Thyroid gland (tissue), 4 donors: Measurements from ENCODE around the gene ACYP2. TPM values are rescaled to one million over a fixed set of nuclear protein-coding genes. Genes with fewer than 3 reads are reported as not detected.

Experiments
- DNase-seq, 2 donors: peaks; one replicate each; pipeline ENCODE4 v3.0.0-alpha.2; 2019
- H3K27ac ChIP-seq, 3 donors: fragments of 200-600 bp; sonication (generic); 1 replicate in 2 of 3; 2 replicates in 1 of 3; pipeline ENCODE4 v1.5.1; 2016 to 2019; ENCODE audit warnings: mild to moderate bottlenecking in 1 of 3, moderate library complexity in 1 of 3
- H3K27me3 ChIP-seq: fragments of 200-600 bp; sonication (generic); one replicate; pipeline ENCODE4 v1.5.1; 2019
- H3K36me3 ChIP-seq, 2 donors: fragments of 200-600 bp; sonication (generic); one replicate each; pipeline ENCODE4 v1.5.1; 2016 to 2019
- H3K4me1 ChIP-seq, 2 donors: fragments of 200-600 bp; sonication (generic); one replicate each; pipeline ENCODE4 v1.5.1; 2017 to 2019
- H3K4me3 ChIP-seq, 3 donors: fragments of 200-600 bp; sonication (generic); replicated peaks in 1 of 3; 1 replicate in 2 of 3; 2 replicates in 1 of 3; pipeline ENCODE4 v1.5.1; 2016; ENCODE audit warnings: mild to moderate bottlenecking in 1 of 3
- H3K9me3 ChIP-seq: fragments of 200-600 bp; sonication (generic); one replicate; pipeline ENCODE4 v1.5.1; 2017
- POLR2A ChIP-seq, 2 donors: fragments of 450-650 bp; IDR thresholded peaks; one replicate each; pipeline ENCODE4 v1.6.1; 2017; ENCODE audit warnings: antibody characterized with exemption in 2 of 2, mild to moderate bottlenecking in 2 of 2, moderate library complexity in 1 of 2
- WGBS, 2 donors: methylation state at CpG; one replicate each; pipeline ENCODE4 v1.1.5; 2017; 5-methylcytosine and 5-hydroxymethylcytosine counted together
- intact Hi-C: fragments of 100-400 bp; cut with DNase I; formaldehyde crosslinking; loops from one replicate; pipeline ENCODE4 v1.15.1; 2023
- total RNA-seq, 4 donors: library from RNA; depleted of rRNA; stranded (reverse); fragments of >200 nt; gene quantifications; one replicate each; pipeline ENCODE4 v1.2.3, GENCODE V29; 2016
- TF ChIP-seq, protein P1 (sequence below), 6 experiments: fragments of 200-600 bp in 3 of 6; fragments of 450-650 bp in 3 of 6; sonication (generic) in 3 of 6; IDR thresholded peaks; one replicate each; pipeline ENCODE4 v1.5.1; 2016 to 2019; ENCODE audit warnings: antibody characterized with exemption in 6 of 6, mild to moderate bottlenecking in 2 of 6, inconsistent platforms in 1 of 6, moderate library complexity in 1 of 6

ACYP2 gene
- total RNA-seq, 4 donors from 2014 or later = 14.1 to 29.2 (median 26.2) TPM

DNA sequence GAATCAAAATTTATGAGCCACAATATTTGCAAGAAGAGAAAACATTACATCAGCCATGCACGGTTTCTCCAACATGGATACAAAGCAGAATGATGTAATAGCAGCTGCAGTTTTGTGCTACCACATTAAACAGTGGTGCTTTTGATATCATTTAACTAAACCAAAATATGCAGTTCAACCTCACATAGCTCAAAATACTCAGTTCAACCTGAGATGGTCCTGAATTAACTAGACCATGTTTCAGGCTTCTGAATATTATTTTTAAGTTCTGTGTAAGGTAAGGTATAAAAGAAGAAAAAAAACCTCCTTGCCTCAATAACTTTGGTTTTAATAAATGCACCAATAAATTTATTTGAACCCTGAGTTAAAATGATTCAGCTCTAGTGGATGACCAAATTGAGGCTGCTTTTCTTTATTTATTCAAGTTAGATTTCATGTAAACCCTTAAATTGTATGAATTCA lies 159.4 kb downstream of the ACYP2 start:
- Histone ChIP-seq H3K27me3 (no peaks in the 10 kb centered on the region), H3K4me1 (no peaks in the 10 kb centered on the region), H3K27ac (no peak overlapping the region), H3K9me3 (no peaks in the 10 kb centered on the region), H3K4me3 (no peak overlapping the region), H3K36me3 (no peaks in the 10 kb centered on the region)
- intact Hi-C loops = no loop called here
- TF ChIP-seq POLR2A (IDR thresholded peaks at IDR 0.05) = no peak
- TF ChIP-seq, protein P1, sequence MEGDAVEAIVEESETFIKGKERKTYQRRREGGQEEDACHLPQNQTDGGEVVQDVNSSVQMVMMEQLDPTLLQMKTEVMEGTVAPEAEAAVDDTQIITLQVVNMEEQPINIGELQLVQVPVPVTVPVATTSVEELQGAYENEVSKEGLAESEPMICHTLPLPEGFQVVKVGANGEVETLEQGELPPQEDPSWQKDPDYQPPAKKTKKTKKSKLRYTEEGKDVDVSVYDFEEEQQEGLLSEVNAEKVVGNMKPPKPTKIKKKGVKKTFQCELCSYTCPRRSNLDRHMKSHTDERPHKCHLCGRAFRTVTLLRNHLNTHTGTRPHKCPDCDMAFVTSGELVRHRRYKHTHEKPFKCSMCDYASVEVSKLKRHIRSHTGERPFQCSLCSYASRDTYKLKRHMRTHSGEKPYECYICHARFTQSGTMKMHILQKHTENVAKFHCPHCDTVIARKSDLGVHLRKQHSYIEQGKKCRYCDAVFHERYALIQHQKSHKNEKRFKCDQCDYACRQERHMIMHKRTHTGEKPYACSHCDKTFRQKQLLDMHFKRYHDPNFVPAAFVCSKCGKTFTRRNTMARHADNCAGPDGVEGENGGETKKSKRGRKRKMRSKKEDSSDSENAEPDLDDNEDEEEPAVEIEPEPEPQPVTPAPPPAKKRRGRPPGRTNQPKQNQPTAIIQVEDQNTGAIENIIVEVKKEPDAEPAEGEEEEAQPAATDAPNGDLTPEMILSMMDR (IDR thresholded peaks at IDR 0.05) = no peak
- 78 to 81% methylated on average over 1 of the region's 1 CpG for WGBS, 2 donors
- DNase-seq = no peak

DNA sequence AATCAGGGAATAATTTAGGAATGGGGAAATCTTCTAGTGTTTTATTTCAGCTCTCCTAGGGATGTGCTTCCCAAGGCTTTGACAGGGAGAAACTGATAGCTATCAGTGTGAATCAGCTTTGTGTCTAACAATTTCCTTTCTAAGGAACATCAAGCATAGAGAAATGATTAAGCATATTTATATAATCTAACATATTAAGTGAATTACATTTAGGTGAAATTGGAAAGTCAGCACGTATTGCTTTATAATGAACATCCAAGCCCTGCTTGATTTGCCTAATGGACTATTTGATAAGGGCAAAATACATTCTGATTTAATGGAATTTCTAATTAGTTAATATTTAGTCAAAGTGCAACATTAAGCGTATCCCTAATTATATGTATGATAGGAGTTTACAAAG lies 160.1 kb downstream of the ACYP2 start:
- no peaks in the 10 kb centered on the region for H3K4me1 ChIP-seq
- 78 to 96% methylated on average over 2 of the region's 2 CpGs for WGBS, 2 donors
- H3K27me3 ChIP-seq = no peaks in the 10 kb centered on the region
- intact Hi-C loops = no loop called here
- H3K4me3 ChIP-seq = no peak overlapping the region
- no peaks in the 10 kb centered on the region for H3K9me3 ChIP-seq
- DNase-seq = no peak
- no peak for TF ChIP-seq POLR2A (IDR thresholded peaks at IDR 0.05)
- H3K27ac ChIP-seq = no peak overlapping the region
- no peaks in the 10 kb centered on the region for H3K36me3 ChIP-seq

DNA sequence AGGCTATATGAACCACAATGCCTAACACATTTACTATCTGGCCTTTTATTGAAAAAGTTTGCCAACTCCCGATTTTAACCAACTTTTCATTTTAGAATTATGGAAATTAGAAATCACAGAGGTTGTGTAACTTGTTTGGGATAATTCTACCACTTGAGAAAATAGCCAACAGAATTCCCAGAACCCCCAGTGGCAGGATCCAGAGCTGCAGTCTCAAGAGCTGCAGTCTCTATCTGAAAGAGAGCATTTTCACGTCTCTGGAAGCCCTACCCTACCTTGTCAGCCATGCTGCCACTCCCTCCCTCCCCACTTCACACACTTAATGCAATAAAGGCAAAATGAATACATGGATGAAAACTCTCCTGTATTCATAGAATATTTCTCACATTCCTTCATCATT lies 164.0 kb downstream of the ACYP2 start:
- no peaks in the 10 kb centered on the region for H3K27me3 ChIP-seq
- DNase-seq = no peak
- peaks cover 4 to 5% of the 10 kb centered on the region in 2 donors for H3K4me1 ChIP-seq
- WGBS, 2 donors = 87 to 88% methylated on average over 2 of the region's 2 CpGs
- no peaks in the 10 kb centered on the region for H3K9me3 ChIP-seq
- intact Hi-C loops = no loop called here
- H3K27ac ChIP-seq = no peak overlapping the region
- no peak overlapping the region for H3K4me3 ChIP-seq
- no peaks in the 10 kb centered on the region for H3K36me3 ChIP-seq
- TF ChIP-seq, protein P1 (IDR thresholded peaks at IDR 0.05) = peak in 1 of 6 experiments; percentile 25
- no peak for TF ChIP-seq POLR2A (IDR thresholded peaks at IDR 0.05)

DNA sequence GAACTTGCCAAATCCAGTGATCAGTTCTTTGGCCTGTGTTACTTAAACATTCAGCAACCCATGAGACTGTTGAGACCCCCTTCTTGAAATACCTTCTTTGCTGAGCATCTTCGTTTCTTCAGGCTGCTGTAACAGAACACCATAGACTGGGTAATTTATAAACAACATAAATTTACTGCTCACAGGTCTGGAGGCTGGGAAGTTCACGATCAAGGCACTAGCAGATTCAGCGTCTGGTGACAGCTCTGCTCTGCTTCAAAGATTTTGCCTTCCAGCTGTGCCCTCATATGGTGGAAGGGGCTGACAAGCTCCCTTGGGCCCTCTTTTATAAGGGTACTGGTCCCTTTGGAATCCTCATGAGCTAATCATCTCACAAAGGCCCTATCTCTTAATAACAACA lies 169.4 kb downstream of the ACYP2 start:
- Histone ChIP-seq H3K27ac (no peak overlapping the region), H3K4me1 (peaks cover 10 to 17% of the 10 kb centered on the region in 2 donors), H3K4me3 (no peak overlapping the region), H3K9me3 (no peaks in the 10 kb centered on the region), H3K27me3 (no peaks in the 10 kb centered on the region), H3K36me3 (no peaks in the 10 kb centered on the region)
- intact Hi-C loops = no loop called here
- DNase-seq = no peak
- 97 to 100% methylated on average over 3 of the region's 3 CpGs for WGBS, 2 donors
- TF ChIP-seq, protein P1 (IDR thresholded peaks at IDR 0.05) = no peak
- no peak for TF ChIP-seq POLR2A (IDR thresholded peaks at IDR 0.05)

DNA sequence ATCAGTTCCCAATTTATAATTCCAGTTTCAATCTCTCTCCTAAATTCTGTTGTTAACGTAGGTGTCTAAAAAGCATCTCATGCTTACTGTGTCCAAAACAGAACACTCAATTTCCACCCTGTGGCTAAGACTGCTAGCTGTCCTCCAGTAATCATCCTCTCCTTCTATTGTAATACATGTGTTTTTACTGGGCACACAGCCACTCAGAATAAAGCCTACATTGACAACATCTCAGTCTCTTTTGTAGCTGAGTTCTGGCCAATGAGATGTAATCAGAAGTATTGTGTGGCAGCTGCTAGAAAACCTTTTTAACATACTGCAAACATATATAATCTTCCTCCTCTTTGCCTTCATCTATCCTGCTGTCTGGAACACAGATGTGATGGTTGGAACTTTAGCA lies 170.0 kb downstream of the ACYP2 start:
- H3K4me1 ChIP-seq = peaks cover 10 to 17% of the 10 kb centered on the region in 2 donors
- no peak for TF ChIP-seq POLR2A (IDR thresholded peaks at IDR 0.05)
- TF ChIP-seq, protein P1 (IDR thresholded peaks at IDR 0.05) = no peak
- intact Hi-C loops = no loop called here
- no peak overlapping the region for H3K27ac ChIP-seq
- DNase-seq = no peak
- whole genome bisulfite sequencing, 2 donors = 95 to 96% methylated on average over 1 of the region's 1 CpG
- no peaks in the 10 kb centered on the region for H3K36me3 ChIP-seq
- no peak overlapping the region for H3K4me3 ChIP-seq
- no peaks in the 10 kb centered on the region for H3K27me3 ChIP-seq
- H3K9me3 ChIP-seq = no peaks in the 10 kb centered on the region

DNA sequence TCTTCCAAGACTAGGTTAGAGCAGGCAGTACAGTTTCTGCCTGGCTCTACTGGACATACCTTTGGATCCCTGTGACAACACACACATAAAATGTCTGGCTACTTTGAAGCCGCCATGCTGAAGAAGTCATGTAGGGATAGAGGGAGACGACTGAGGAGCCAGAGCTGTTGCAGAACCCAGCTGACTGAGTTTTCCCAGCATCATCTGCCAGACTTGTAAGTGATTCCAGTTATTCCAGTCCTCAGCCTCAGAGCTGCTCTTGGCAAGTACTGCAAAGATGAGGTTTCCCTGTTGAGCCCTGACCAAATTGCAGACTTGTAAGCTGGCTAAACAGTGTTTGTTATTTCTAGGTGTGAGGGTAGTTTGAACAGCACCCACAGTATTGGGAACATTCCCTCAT lies 172.1 kb downstream of the ACYP2 start:
- 57 to 67% methylated on average over 2 of the region's 2 CpGs for WGBS, 2 donors

More for the DNA sequence above, 172.1 kb downstream of the ACYP2 start:
- Histone ChIP-seq H3K27ac (peak overlapping the region in 1 of 3 donors; percentile 37), H3K36me3 (no peaks in the 10 kb centered on the region), H3K9me3 (no peaks in the 10 kb centered on the region), H3K4me1 (peaks cover 8 to 15% of the 10 kb centered on the region in 2 donors), H3K4me3 (no peak overlapping the region), H3K27me3 (no peaks in the 10 kb centered on the region)
- peak; percentile 37 to 54 for DNase-seq
- TF ChIP-seq POLR2A (IDR thresholded peaks at IDR 0.05) = no peak
- TF ChIP-seq, protein P1 (IDR thresholded peaks at IDR 0.05) = no peak
- intact Hi-C loops = no loop called here
